Measurements from ENCODE around the gene LITAF.
"Not testable (repeated sequence)": the region's sequence is repeated elsewhere in the genome, so short reads cannot be mapped to it uniquely, and the experiment has no call there.

- TF ChIP-seq CTCF, POLR2A, EP300 (IDR thresholded peaks at IDR 0.05): not testable (repeated sequence)
Measured at GRCh38 chr16:11558308-11558823, 28.4 kb downstream of the LITAF start.
